ENCODE results near the gene TRIM33. TPM values are rescaled to one million over a fixed set of nuclear protein-coding genes. Genes with fewer than 3 reads are reported as not detected.

TRIM33 gene
- polyA plus RNA-seq, 1 of the 3 experiments (the other 2 are of a cell fraction), result 6.3 TPM

DNA sequence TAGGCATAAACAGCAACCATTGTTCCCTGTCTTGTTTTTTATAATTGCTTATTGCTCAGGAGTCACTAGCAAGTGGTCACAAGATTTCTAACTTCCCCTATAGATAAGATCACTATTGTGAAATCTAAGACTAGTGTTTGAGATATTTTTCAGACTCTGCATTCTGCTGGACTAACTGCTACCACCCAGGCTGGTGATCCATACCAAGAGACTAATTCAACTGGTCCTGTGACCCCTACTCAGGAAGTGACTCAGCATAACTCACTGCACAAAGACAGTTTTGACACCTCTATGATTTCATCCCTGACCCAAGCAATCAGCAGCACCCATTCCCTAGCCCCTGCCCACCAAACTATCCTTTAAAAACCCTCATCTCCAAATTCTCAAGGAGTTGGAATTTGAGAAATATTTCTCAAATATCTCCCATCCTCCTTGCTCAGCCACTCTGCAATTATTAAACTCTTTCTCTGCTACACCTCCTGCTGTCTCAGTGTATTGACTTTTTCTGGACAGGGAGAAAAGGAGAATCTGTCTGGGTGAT lies 52.7 kb downstream of the TRIM33 start:
- H3K4me2 ChIP-seq, result no peak overlapping the region
- POLR2A ChIA-PET, result no interaction called here
- H3K4me1 ChIP-seq (ENCODE audit: control insufficient read depth in 1 of 2, insufficient read depth in 2 of 2, low read depth in 1 of 2, low read length in 1 of 2), result no peaks in the 10 kb centered on the region; a peak in 1 of 4 replicates
- CTCF ChIA-PET, result no interaction called here
- peaks cover 6% of the 10 kb centered on the region for H3F3A ChIP-seq (replicated peaks; ENCODE audit: insufficient read depth)
- H3K27ac ChIP-seq (ENCODE audit: low read depth in 2 of 2, low read length in 1 of 2), result no peak overlapping the region
- no peak overlapping the region for H3K4me3 ChIP-seq (ENCODE audit: low read depth in 2 of 2, low read length in 1 of 2)
- no peaks in the 10 kb centered on the region for H4K20me1 ChIP-seq (ENCODE audit: insufficient read depth)
- H2AFZ ChIP-seq (ENCODE audit: low read depth), result no peak overlapping the region
- H3K79me2 ChIP-seq (ENCODE audit: insufficient read depth), result peaks cover 11% of the 10 kb centered on the region
- no peaks in the 10 kb centered on the region; the same call in 1 of the 2 replicates for H3K9me3 ChIP-seq
- no peak overlapping the region for H3K9ac ChIP-seq
- peaks cover 42 to 62% of the 10 kb centered on the region in 2 experiments for H3K36me3 ChIP-seq (replicated peaks in 1 of 2; ENCODE audit: control insufficient read depth in 1 of 2, insufficient read depth in 2 of 2, low read length in 1 of 2)
- TF ChIP-seq FOXJ3 (CRISPR knock-in tag; IDR thresholded peaks at IDR 0.05), result no peak
- TF ChIP-seq RXRA (IDR thresholded peaks at IDR 0.05; ENCODE audit: borderline replicate concordance, low read depth), result no peak
- no peak for TF ChIP-seq ELF1 (IDR thresholded peaks at IDR 0.05)
- TF ChIP-seq TAF1 (IDR thresholded peaks at IDR 0.05; ENCODE audit: borderline replicate concordance, low read depth, low read length), result no peak
- no peak for TF ChIP-seq EZH2phosphoT487 (IDR thresholded peaks at IDR 0.05; ENCODE audit: borderline replicate concordance, low read depth)
- TF ChIP-seq, protein P1, sequence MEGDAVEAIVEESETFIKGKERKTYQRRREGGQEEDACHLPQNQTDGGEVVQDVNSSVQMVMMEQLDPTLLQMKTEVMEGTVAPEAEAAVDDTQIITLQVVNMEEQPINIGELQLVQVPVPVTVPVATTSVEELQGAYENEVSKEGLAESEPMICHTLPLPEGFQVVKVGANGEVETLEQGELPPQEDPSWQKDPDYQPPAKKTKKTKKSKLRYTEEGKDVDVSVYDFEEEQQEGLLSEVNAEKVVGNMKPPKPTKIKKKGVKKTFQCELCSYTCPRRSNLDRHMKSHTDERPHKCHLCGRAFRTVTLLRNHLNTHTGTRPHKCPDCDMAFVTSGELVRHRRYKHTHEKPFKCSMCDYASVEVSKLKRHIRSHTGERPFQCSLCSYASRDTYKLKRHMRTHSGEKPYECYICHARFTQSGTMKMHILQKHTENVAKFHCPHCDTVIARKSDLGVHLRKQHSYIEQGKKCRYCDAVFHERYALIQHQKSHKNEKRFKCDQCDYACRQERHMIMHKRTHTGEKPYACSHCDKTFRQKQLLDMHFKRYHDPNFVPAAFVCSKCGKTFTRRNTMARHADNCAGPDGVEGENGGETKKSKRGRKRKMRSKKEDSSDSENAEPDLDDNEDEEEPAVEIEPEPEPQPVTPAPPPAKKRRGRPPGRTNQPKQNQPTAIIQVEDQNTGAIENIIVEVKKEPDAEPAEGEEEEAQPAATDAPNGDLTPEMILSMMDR (IDR thresholded peaks at IDR 0.05), result no peak
- no peak for TF ChIP-seq MXI1 (IDR thresholded peaks at IDR 0.05; ENCODE audit: low read depth, low read length)
- TF ChIP-seq NFIC (IDR thresholded peaks at IDR 0.05; ENCODE audit: borderline replicate concordance), result no peak
- no peaks in the 10 kb centered on the region for H3K27me3 ChIP-seq (ENCODE audit: insufficient read depth)
- H3K9me2 ChIP-seq, result no peaks in the 10 kb centered on the region
- no peak for DNase-seq

- ChIA-PET CTCF (no interaction called here), POLR2A (no interaction called here)
- DNase-seq, result no peak
- Histone ChIP-seq H3F3A (replicated peaks; ENCODE audit: insufficient read depth) (peaks cover under 1% of the 10 kb centered on the region), H4K20me1 (ENCODE audit: insufficient read depth) (no peaks in the 10 kb centered on the region), H3K9me3 (no peaks in the 10 kb centered on the region; the same call in 1 of the 2 replicates), H3K27me3 (ENCODE audit: insufficient read depth) (no peaks in the 10 kb centered on the region), H3K4me2 (no peak overlapping the region), H2AFZ (ENCODE audit: low read depth) (no peak overlapping the region), H3K27ac (ENCODE audit: low read depth in 2 of 2, low read length in 1 of 2) (no peak overlapping the region), H3K4me1 (ENCODE audit: control insufficient read depth in 1 of 2, insufficient read depth in 2 of 2, low read depth in 1 of 2, low read length in 1 of 2) (no peaks in the 10 kb centered on the region; a peak in 1 of 4 replicates), H3K36me3 (replicated peaks in 1 of 2; ENCODE audit: control insufficient read depth in 1 of 2, insufficient read depth in 2 of 2, low read length in 1 of 2) (peaks cover 43 to 59% of the 10 kb centered on the region in 2 experiments), H3K9me2 (no peaks in the 10 kb centered on the region), H3K4me3 (ENCODE audit: low read depth in 2 of 2, low read length in 1 of 2) (no peak overlapping the region), H3K9ac (no peak overlapping the region), H3K79me2 (ENCODE audit: insufficient read depth) (peaks cover 9% of the 10 kb centered on the region; the same call in 1 of the 2 replicates)
- TF ChIP-seq SIN3A (IDR thresholded peaks at IDR 0.05; ENCODE audit: borderline replicate concordance, low read depth, low read length), result no peak
- no peak for TF ChIP-seq FOSL2 (IDR thresholded peaks at IDR 0.05; ENCODE audit: borderline replicate concordance, low read depth)
- 95% methylated on average over 4 of the region's 4 CpGs for WGBS (ENCODE audit: low lambda C conversion rate)
Observed at GRCh38 chr1:114457675-114458236, 53.2 kb downstream of the TRIM33 start.
